HCT116 (cell line): ENCODE data around the gene ELK3. TPM values are rescaled to one million over a fixed set of nuclear protein-coding genes. Genes with fewer than 3 reads are reported as not detected.

Source experiments
- ATAC-seq: fragments of 200-7000 bp; cut with Tn5 transposase; 2 replicates; pipeline ENCODE4 v1.9.1; 2020; ENCODE audit warnings: mild to moderate bottlenecking, moderate library complexity
- BruUV-seq: library from RNA; stranded (reverse); fragments of 400-500 nt; replicated peaks from 2 replicates; lab custom pipeline; 2021; lab: Mats Ljungman, UMichigan
- CTCF ChIA-PET: fragments of 300-600 bp; sonication (Branson Sonifier 250); formaldehyde crosslinking; loops from one replicate; lab custom pipeline; 2021; ENCODE audit warnings: antibody characterized with exemption; lab: Charles Lee
- POLR2A ChIA-PET: fragments of 300-600, 350-600 bp; sonication (Branson Sonifier 250); formaldehyde crosslinking; loops from one replicate; lab custom pipeline; 2021; ENCODE audit warnings: antibody characterized with exemption; lab: Charles Lee
- RAD21 ChIA-PET, 2 experiments: fragments of 300-600 bp; sonication (Branson Sonifier 250); formaldehyde crosslinking; loops; one replicate each; lab custom pipeline; 2023; ENCODE audit warnings: low total read pairs in 2 of 2; ENCODE audit not compliant: uncharacterized antibody in 2 of 2, unreplicated experiment in 2 of 2, low non-redundant PET in 1 of 2; lab: Charles Lee
- DNase-seq: peaks from one replicate; pipeline ENCODE4 v3.0.0-alpha.2; 2010; ENCODE audit warnings: low read depth, low spot score
- H2AFZ ChIP-seq: fragments of 200-600 bp; shearing (Covaris generic), sonication (generic); 2 replicates; pipeline ENCODE4 v1.6.1; 2017; ENCODE audit warnings: low read depth, mixed run types, mixed read lengths, antibody characterized with exemption, low read length; ENCODE audit not compliant: poor library complexity, severe bottlenecking
- H3K27ac ChIP-seq: 2 replicates; pipeline ENCODE4 v1.5.1; 2012; ENCODE audit warnings: low read depth, low read length
- H3K27me3 ChIP-seq: fragments of 200-600 bp; sonication (generic); 2 replicates; pipeline ENCODE4 v1.6.1; 2016; ENCODE audit warnings: mixed run types, low read length, mixed read lengths; ENCODE audit not compliant: insufficient read depth
- H3K36me3 ChIP-seq, 2 experiments: fragments of 200-500 bp in 1 of 2; fragments of 200-600 bp in 1 of 2; sonication (Bioruptor generic) in 1 of 2; sonication (generic) in 1 of 2; 2 replicates each; pipeline versions ENCODE4 v1.5.1 to v1.6.1; 2014 to 2016; ENCODE audit warnings: low read length in 2 of 2, inconsistent platforms in 1 of 2, mixed read lengths in 1 of 2, mixed run types in 1 of 2; ENCODE audit not compliant: insufficient read depth in 2 of 2, control insufficient read depth in 1 of 2
- H3K4me1 ChIP-seq, 2 experiments: fragments of 200-600 bp in 1 of 2; sonication (generic) in 1 of 2; 2 replicates each; pipeline versions ENCODE4 v1.5.1 to v1.6.1; 2012 to 2017; ENCODE audit warnings: low read length in 2 of 2, inconsistent platforms in 1 of 2, mild to moderate bottlenecking in 1 of 2, mixed read lengths in 1 of 2, mixed run types in 1 of 2, moderate library complexity in 1 of 2; ENCODE audit not compliant: insufficient read depth in 2 of 2, control insufficient read depth in 1 of 2
- H3K4me2 ChIP-seq: fragments of 200-600 bp; sonication (generic); 2 replicates; pipeline ENCODE4 v1.6.1; 2017; ENCODE audit warnings: mixed run types, low read length, mixed read lengths
- H3K4me3 ChIP-seq, 2 experiments: fragments of 200-600 bp in 1 of 2; sonication (generic) in 1 of 2; replicated peaks in 1 of 2; 2 replicates each; pipeline ENCODE4 v1.5.1; 2011 to 2016; ENCODE audit warnings: low read length in 2 of 2, control low read depth in 1 of 2, low read depth in 1 of 2, mild to moderate bottlenecking in 1 of 2, mixed read lengths in 1 of 2, mixed run types in 1 of 2
- H3K79me2 ChIP-seq: fragments of 200-600 bp; sonication (generic); 2 replicates; pipeline ENCODE4 v1.6.1; 2017; ENCODE audit warnings: mild to moderate bottlenecking, mixed run types, low read length, moderate library complexity, mixed read lengths; ENCODE audit not compliant: insufficient read depth
- H3K9ac ChIP-seq: fragments of 200-600 bp; sonication (generic); 2 replicates; pipeline ENCODE4 v1.6.1; 2016; ENCODE audit warnings: low read length, mixed read lengths
- H3K9me2 ChIP-seq: fragments of 200-600 bp; sonication (generic), shearing (Covaris generic); 2 replicates; pipeline ENCODE4 v1.6.1; 2017; ENCODE audit warnings: mixed run types, mild to moderate bottlenecking, moderate library complexity; ENCODE audit not compliant: insufficient read depth
- H3K9me3 ChIP-seq, 2 experiments: fragments of 200-500 bp in 1 of 2; fragments of 200-600 bp in 1 of 2; sonication (Bioruptor generic) in 1 of 2; sonication (generic) in 1 of 2; 2 replicates each; pipeline ENCODE4 v1.6.1; 2014 to 2017; ENCODE audit warnings: low read length in 2 of 2, mixed read lengths in 2 of 2, inconsistent platforms in 1 of 2, low read depth in 1 of 2, mild to moderate bottlenecking in 1 of 2, mixed run types in 1 of 2, moderate library complexity in 1 of 2; ENCODE audit not compliant: control insufficient read depth in 1 of 2, insufficient read depth in 1 of 2
- H4K20me1 ChIP-seq: fragments of 200-600 bp; sonication (generic), shearing (Covaris generic); 2 replicates; pipeline ENCODE4 v1.6.1; 2017; ENCODE audit warnings: mixed run types, mild to moderate bottlenecking, moderate library complexity; ENCODE audit not compliant: insufficient read depth
- ATF3 ChIP-seq: IDR thresholded peaks from 2 replicates; pipeline ENCODE4 v1.6.1; 2012
- CEBPB ChIP-seq: IDR thresholded peaks from 2 replicates; pipeline ENCODE4 v1.6.1; 2012; ENCODE audit warnings: low read depth
- ELF1 ChIP-seq: IDR thresholded peaks from 2 replicates; pipeline ENCODE4 v1.6.1; 2012; ENCODE audit warnings: low read depth, borderline replicate concordance
- EZH2 ChIP-seq: fragments of 200-600 bp; sonication (generic); IDR thresholded peaks from 2 replicates; pipeline ENCODE4 v1.6.1; 2017; ENCODE audit warnings: antibody characterized with exemption, mixed run types
- RAD21 ChIP-seq: IDR thresholded peaks from 2 replicates; pipeline ENCODE4 v1.6.1; 2012; ENCODE audit warnings: low read depth, mild to moderate bottlenecking
- REST ChIP-seq: IDR thresholded peaks from 2 replicates; pipeline ENCODE4 v1.6.1; 2012; ENCODE audit warnings: low read depth
- SP1 ChIP-seq: IDR thresholded peaks from 2 replicates; pipeline ENCODE4 v1.6.1; 2012; ENCODE audit warnings: low read depth
- SRF ChIP-seq: IDR thresholded peaks from 2 replicates; pipeline ENCODE4 v1.6.1; 2012; ENCODE audit warnings: low read depth
- ZFX ChIP-seq: fragments of 450-650 bp; IDR thresholded peaks from 2 replicates; pipeline ENCODE4 v1.6.1; 2017
- intact Hi-C: fragments of 100-400 bp; cut with micrococcal nuclease; formaldehyde crosslinking; loops from 2 replicates; pipeline ENCODE4 v1.10.0; 2022
- total RNA-seq: library from RNA; stranded (reverse); gene quantifications from one replicate; pipeline ENCODE4 v1.2.1, GENCODE V29; 2021; ENCODE audit not compliant: unreplicated experiment
- TF ChIP-seq, protein P1 (sequence below), 3 experiments: fragments of 200-600 bp in 1 of 3; sonication (generic) in 1 of 3; IDR thresholded peaks in 2 of 3; conservative IDR thresholded peaks in 1 of 3; 2 replicates each; pipeline ENCODE4 v1.5.1; 2012 to 2017; ENCODE audit warnings: low read depth in 2 of 3, low read length in 2 of 3, antibody characterized with exemption in 1 of 3, borderline replicate concordance in 1 of 3, control low read depth in 1 of 3, mild to moderate bottlenecking in 1 of 3, mixed read lengths in 1 of 3, mixed run types in 1 of 3, moderate library complexity in 1 of 3; ENCODE audit not compliant: insufficient read depth in 1 of 3
- TF ChIP-seq, protein P2 (sequence below): IDR thresholded peaks from 2 replicates; pipeline ENCODE4 v1.6.1; 2011; ENCODE audit warnings: mild to moderate bottlenecking, low read length, moderate library complexity; ENCODE audit not compliant: insufficient replicate concordance; ENCODE audit errors: extremely low read depth

ELK3 gene
- total RNA-seq, 1 experiment from 2014 or later: 45.6 TPM

- TF ChIP-seq RAD21 (no peak), ELF1 (no peak), CEBPB (no peak)
- ChIA-PET CTCF (no interaction called here), POLR2A (no interaction called here), RAD21 (no interaction called here)
- intact Hi-C loops: no loop called here
- H3K27ac ChIP-seq: no peak overlapping the region
- no peaks in the 10 kb centered on the region for H3K9me3 ChIP-seq
- H3K4me2 ChIP-seq: no peak overlapping the region
- no peak overlapping the region for H3K9ac ChIP-seq
- H3K36me3 ChIP-seq: peaks cover 0 to 16% of the 10 kb centered on the region in 2 experiments; a peak in 1 of 4 replicates
- no peak overlapping the region for H2AFZ ChIP-seq
- BruUV-seq: no TSS peak
- H3K9me2 ChIP-seq: no peaks in the 10 kb centered on the region
- ATAC-seq (no peak), DNase-seq (no peak)
- no peak overlapping the region for H3K4me3 ChIP-seq
- H3K27me3 ChIP-seq: no peaks in the 10 kb centered on the region
- no peaks in the 10 kb centered on the region for H3K4me1 ChIP-seq
- H3K79me2 ChIP-seq: peaks cover 75% of the 10 kb centered on the region
- peaks cover 12% of the 10 kb centered on the region; the same call in 1 of the 2 replicates for H4K20me1 ChIP-seq
These were observed 60.9 kb downstream of the ELK3 start for GRCh38 chr12:96255077-96255476.

GRCh38 chr12:96256672-96257361 is 62.6 kb downstream of the ELK3 start:
- intact Hi-C loops: no loop called here
- TF ChIP-seq, protein P1, sequence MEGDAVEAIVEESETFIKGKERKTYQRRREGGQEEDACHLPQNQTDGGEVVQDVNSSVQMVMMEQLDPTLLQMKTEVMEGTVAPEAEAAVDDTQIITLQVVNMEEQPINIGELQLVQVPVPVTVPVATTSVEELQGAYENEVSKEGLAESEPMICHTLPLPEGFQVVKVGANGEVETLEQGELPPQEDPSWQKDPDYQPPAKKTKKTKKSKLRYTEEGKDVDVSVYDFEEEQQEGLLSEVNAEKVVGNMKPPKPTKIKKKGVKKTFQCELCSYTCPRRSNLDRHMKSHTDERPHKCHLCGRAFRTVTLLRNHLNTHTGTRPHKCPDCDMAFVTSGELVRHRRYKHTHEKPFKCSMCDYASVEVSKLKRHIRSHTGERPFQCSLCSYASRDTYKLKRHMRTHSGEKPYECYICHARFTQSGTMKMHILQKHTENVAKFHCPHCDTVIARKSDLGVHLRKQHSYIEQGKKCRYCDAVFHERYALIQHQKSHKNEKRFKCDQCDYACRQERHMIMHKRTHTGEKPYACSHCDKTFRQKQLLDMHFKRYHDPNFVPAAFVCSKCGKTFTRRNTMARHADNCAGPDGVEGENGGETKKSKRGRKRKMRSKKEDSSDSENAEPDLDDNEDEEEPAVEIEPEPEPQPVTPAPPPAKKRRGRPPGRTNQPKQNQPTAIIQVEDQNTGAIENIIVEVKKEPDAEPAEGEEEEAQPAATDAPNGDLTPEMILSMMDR (IDR thresholded peaks at IDR 0.05 in 2 of 3, conservative IDR thresholded peaks at IDR 0.05 in 1 of 3; ENCODE audit: borderline replicate concordance in 1 of 3, insufficient read depth in 1 of 3, low read depth in 2 of 3, low read length in 2 of 3): no peak
- TF ChIP-seq ATF3 (no peak), ZFX (no peak), SRF (no peak), CEBPB (no peak), SP1 (no peak), REST (no peak), EZH2 (no peak)
- TF ChIP-seq, protein P2, sequence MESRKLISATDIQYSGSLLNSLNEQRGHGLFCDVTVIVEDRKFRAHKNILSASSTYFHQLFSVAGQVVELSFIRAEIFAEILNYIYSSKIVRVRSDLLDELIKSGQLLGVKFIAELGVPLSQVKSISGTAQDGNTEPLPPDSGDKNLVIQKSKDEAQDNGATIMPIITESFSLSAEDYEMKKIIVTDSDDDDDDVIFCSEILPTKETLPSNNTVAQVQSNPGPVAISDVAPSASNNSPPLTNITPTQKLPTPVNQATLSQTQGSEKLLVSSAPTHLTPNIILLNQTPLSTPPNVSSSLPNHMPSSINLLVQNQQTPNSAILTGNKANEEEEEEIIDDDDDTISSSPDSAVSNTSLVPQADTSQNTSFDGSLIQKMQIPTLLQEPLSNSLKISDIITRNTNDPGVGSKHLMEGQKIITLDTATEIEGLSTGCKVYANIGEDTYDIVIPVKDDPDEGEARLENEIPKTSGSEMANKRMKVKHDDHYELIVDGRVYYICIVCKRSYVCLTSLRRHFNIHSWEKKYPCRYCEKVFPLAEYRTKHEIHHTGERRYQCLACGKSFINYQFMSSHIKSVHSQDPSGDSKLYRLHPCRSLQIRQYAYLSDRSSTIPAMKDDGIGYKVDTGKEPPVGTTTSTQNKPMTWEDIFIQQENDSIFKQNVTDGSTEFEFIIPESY: no peak
- Histone ChIP-seq H3K36me3 (peaks cover 3 to 16% of the 10 kb centered on the region in 2 experiments; a peak in 2 of 4 replicates), H3K27me3 (no peaks in the 10 kb centered on the region), H2AFZ (no peak overlapping the region), H3K9me3 (no peaks in the 10 kb centered on the region), H3K79me2 (peaks cover 80% of the 10 kb centered on the region), H3K4me2 (no peak overlapping the region), H4K20me1 (peaks cover 12% of the 10 kb centered on the region; the same call in 1 of the 2 replicates), H3K4me1 (no peaks in the 10 kb centered on the region), H3K9me2 (no peaks in the 10 kb centered on the region), H3K27ac (no peak overlapping the region), H3K9ac (no peak overlapping the region), H3K4me3 (no peak overlapping the region)
- ATAC-seq (no peak), DNase-seq (no peak)
- ChIA-PET RAD21 (no interaction called here), POLR2A (no interaction called here), CTCF (interaction anchor here (1.7 kb wide), 1 partner anchor 260 kb away, joined by 5 read pairs; no protein-coding TSS in a partner anchor)
- no TSS peak for BruUV-seq
